Measurements from ENCODE around the gene SETD1B. TPM values are rescaled to one million over a fixed set of nuclear protein-coding genes. Genes with fewer than 3 reads are reported as not detected.
"Not testable (repeated sequence)": the region's sequence is repeated elsewhere in the genome, so short reads cannot be mapped to it uniquely, and the experiment has no call there.

Gene SETD1B
- polyA plus RNA-seq, 1 donor from 2014 or later = 2.6 TPM

GRCh38 chr12:121755591-121755990, 48.2 kb upstream of the SETD1B start:
- Histone ChIP-seq H3K36me3 (ENCODE audit: insufficient read depth, low read length) (no peaks in the 10 kb centered on the region), H3F3A (ENCODE audit: insufficient read depth, low read length, poor library complexity, severe bottlenecking) (no peaks in the 10 kb centered on the region), H2AFZ (ENCODE audit: low read depth, low read length) (no peak overlapping the region), H3K27me3 (ENCODE audit: insufficient read depth, low read depth, low read length) (no peaks in the 10 kb centered on the region), H3K27ac (ENCODE audit: low read length) (no peak overlapping the region), H3K79me2 (replicated peaks; ENCODE audit: insufficient read depth, low read length) (no peaks in the 10 kb centered on the region), H3K9me2 (ENCODE audit: insufficient read depth, low read length) (no peaks in the 10 kb centered on the region), H3K4me2 (ENCODE audit: low read length) (no peak overlapping the region), H3K9ac (ENCODE audit: low read length) (no peak overlapping the region), H3K4me3 (ENCODE audit: low read length) (no peak overlapping the region), H3K9me3 (ENCODE audit: low read length) (no peaks in the 10 kb centered on the region), H4K20me1 (ENCODE audit: insufficient read depth) (no peaks in the 10 kb centered on the region)
- TF ChIP-seq CTCF (IDR thresholded peaks at IDR 0.05; ENCODE audit: poor library complexity, severe bottlenecking) (no peak), SMC3 (conservative IDR thresholded peaks at IDR 0.05; ENCODE audit: poor library complexity) (no peak), REST (IDR thresholded peaks at IDR 0.05; ENCODE audit: borderline replicate concordance) (no peak), EP300 (conservative IDR thresholded peaks at IDR 0.05; ENCODE audit: poor library complexity, severe bottlenecking) (no peak)

- not testable (repeated sequence) for H3K27ac ChIP-seq (ENCODE audit: low read length); H3K4me2 ChIP-seq (ENCODE audit: low read length); H3K9me3 ChIP-seq (ENCODE audit: low read length); H3K36me3 ChIP-seq (ENCODE audit: insufficient read depth, low read length); H4K20me1 ChIP-seq (ENCODE audit: insufficient read depth); H3F3A ChIP-seq (ENCODE audit: insufficient read depth, low read length, poor library complexity, severe bottlenecking); H3K27me3 ChIP-seq (ENCODE audit: insufficient read depth, low read depth, low read length); H2AFZ ChIP-seq (ENCODE audit: low read depth, low read length); H3K9ac ChIP-seq (ENCODE audit: low read length); H3K79me2 ChIP-seq (replicated peaks; ENCODE audit: insufficient read depth, low read length); H3K4me3 ChIP-seq (ENCODE audit: low read length); H3K9me2 ChIP-seq (ENCODE audit: insufficient read depth, low read length)
These were observed 45.3 kb upstream of the SETD1B start for GRCh38 chr12:121758536-121758935.

GRCh38 chr12:121762269-121762668, 41.5 kb upstream of the SETD1B start:
- H3K9me3 ChIP-seq (ENCODE audit: low read length) = no peaks in the 10 kb centered on the region
- no peaks in the 10 kb centered on the region for H3K36me3 ChIP-seq (ENCODE audit: insufficient read depth, low read length)
- H3K4me2 ChIP-seq (ENCODE audit: low read length) = no peak overlapping the region
- no peaks in the 10 kb centered on the region for H3F3A ChIP-seq (ENCODE audit: insufficient read depth, low read length, poor library complexity, severe bottlenecking)
- H3K9ac ChIP-seq (ENCODE audit: low read length) = no peak overlapping the region
- H3K27ac ChIP-seq (ENCODE audit: low read length) = no peak overlapping the region
- no peak overlapping the region for H3K4me3 ChIP-seq (ENCODE audit: low read length)
- H4K20me1 ChIP-seq (ENCODE audit: insufficient read depth) = no peaks in the 10 kb centered on the region
- no peak overlapping the region for H2AFZ ChIP-seq (ENCODE audit: low read depth, low read length)
- H3K9me2 ChIP-seq (ENCODE audit: insufficient read depth, low read length) = no peaks in the 10 kb centered on the region
- no peak for TF ChIP-seq MXI1 (conservative IDR thresholded peaks at IDR 0.05; ENCODE audit: poor library complexity, severe bottlenecking)
- TF ChIP-seq EZH2 (IDR thresholded peaks at IDR 0.05; ENCODE audit: borderline replicate concordance, insufficient read depth, low read length, poor library complexity, severe bottlenecking) = no peak
- TF ChIP-seq POLR2AphosphoS5 (IDR thresholded peaks at IDR 0.05) = no peak
- TF ChIP-seq TAF1 (IDR thresholded peaks at IDR 0.05; ENCODE audit: low read depth) = no peak
- no peak for TF ChIP-seq EP300 (conservative IDR thresholded peaks at IDR 0.05; ENCODE audit: poor library complexity, severe bottlenecking)
- no peak for TF ChIP-seq RAD21 (conservative IDR thresholded peaks at IDR 0.05)
- no peak for TF ChIP-seq SMC3 (conservative IDR thresholded peaks at IDR 0.05; ENCODE audit: poor library complexity)
- no peak for TF ChIP-seq REST (IDR thresholded peaks at IDR 0.05; ENCODE audit: borderline replicate concordance)
- no peaks in the 10 kb centered on the region for H3K27me3 ChIP-seq (ENCODE audit: insufficient read depth, low read depth, low read length)
- no peaks in the 10 kb centered on the region for H3K79me2 ChIP-seq (replicated peaks; ENCODE audit: insufficient read depth, low read length)

Data from neural cell (in vitro differentiated cells).